GM23338 (cell line): ENCODE measurements around the gene MRPL28. TPM values are rescaled to one million over a fixed set of nuclear protein-coding genes. Genes with fewer than 3 reads are reported as not detected.

Experiments
- ATAC-seq: fragments of 200-7000 bp; cut with Tn5 transposase; 3 replicates; pipeline ENCODE4 v1.9.1; 2020
- DNase-seq: peaks from one replicate; pipeline ENCODE4 v3.0.0-alpha.2; 2015; ENCODE audit warnings: low spot score
- H2AFZ ChIP-seq: fragments of 200-600 bp; sonication (generic); 2 replicates; pipeline ENCODE4 v1.8.0; 2016; ENCODE audit warnings: antibody characterized with exemption, mild to moderate bottlenecking, moderate library complexity
- H3F3A ChIP-seq: fragments of 200-600 bp; sonication (generic); replicated peaks from 2 replicates; pipeline ENCODE4 v1.8.0; 2017; ENCODE audit warnings: antibody characterized with exemption, mixed run types, low read depth
- H3K27ac ChIP-seq: fragments of 200-600 bp; sonication (generic); 2 replicates; pipeline ENCODE4 v1.6.1; 2016; ENCODE audit warnings: low read depth
- H3K27me3 ChIP-seq: fragments of 200-600 bp; sonication (generic); 2 replicates; pipeline ENCODE4 v1.8.0; 2016; ENCODE audit warnings: mild to moderate bottlenecking, mixed run types, moderate library complexity; ENCODE audit not compliant: insufficient read depth
- H3K36me3 ChIP-seq: fragments of 200-600 bp; sonication (generic); 2 replicates; pipeline ENCODE4 v1.8.0; 2016; ENCODE audit warnings: mild to moderate bottlenecking; ENCODE audit not compliant: insufficient read depth
- H3K4me1 ChIP-seq: fragments of 200-600 bp; sonication (generic); 2 replicates; pipeline ENCODE4 v1.8.0; 2016; ENCODE audit warnings: mild to moderate bottlenecking, moderate library complexity; ENCODE audit not compliant: insufficient read depth
- H3K4me2 ChIP-seq: fragments of 200-600 bp; sonication (generic); 2 replicates; pipeline ENCODE4 v1.7.1; 2017; ENCODE audit warnings: mixed run types
- H3K4me3 ChIP-seq: fragments of 200-600 bp; sonication (generic); 2 replicates; pipeline ENCODE4 v1.6.1; 2016; ENCODE audit warnings: mixed run types
- H3K79me2 ChIP-seq: fragments of 200-600 bp; sonication (generic); replicated peaks from 2 replicates; pipeline ENCODE4 v1.8.0; 2017; ENCODE audit warnings: mild to moderate bottlenecking; ENCODE audit not compliant: insufficient read depth
- H3K9me2 ChIP-seq: fragments of 200-600 bp; sonication (generic); 2 replicates; pipeline ENCODE4 v1.8.0; 2017; ENCODE audit not compliant: insufficient read depth
- H4K20me1 ChIP-seq: fragments of 200-600 bp; sonication (generic); replicated peaks from 2 replicates; pipeline ENCODE4 v1.8.0; 2017; ENCODE audit warnings: mild to moderate bottlenecking; ENCODE audit not compliant: insufficient read depth
- H3K27ac Mint-ChIP-seq: 2 replicates; pipeline ENCODE4 v1.8.0; 2020; ENCODE audit warnings: inconsistent platforms, mild to moderate bottlenecking, moderate library complexity, mixed read lengths
- H3K27me3 Mint-ChIP-seq: 3 replicates; pipeline ENCODE4 v1.8.0; 2022; ENCODE audit warnings: low read depth, mild to moderate bottlenecking, moderate library complexity, mixed read lengths, inconsistent platforms; ENCODE audit not compliant: insufficient read depth, poor library complexity
- H3K36me3 Mint-ChIP-seq: 3 replicates; pipeline ENCODE4 v1.8.0; 2021; ENCODE audit warnings: low read depth, mild to moderate bottlenecking, inconsistent platforms, moderate library complexity, mixed read lengths
- H3K4me1 Mint-ChIP-seq: 3 replicates; pipeline ENCODE4 v1.8.0; 2020; ENCODE audit warnings: mild to moderate bottlenecking, inconsistent platforms, mixed read lengths
- H3K4me3 Mint-ChIP-seq: 3 replicates; pipeline ENCODE4 v1.8.0; 2021; ENCODE audit warnings: moderate library complexity, mild to moderate bottlenecking, inconsistent platforms, mixed read lengths
- H3K9me3 Mint-ChIP-seq: 3 replicates; pipeline ENCODE4 v1.8.0; 2020; ENCODE audit warnings: moderate library complexity, mild to moderate bottlenecking, inconsistent platforms, mixed read lengths
- ETS1 ChIP-seq: IDR thresholded peaks from 2 replicates; pipeline ENCODE4 v1.6.1; 2016; ENCODE audit warnings: antibody characterized with exemption
- EZH2 ChIP-seq: fragments of 200-600 bp; sonication (generic); IDR thresholded peaks from one replicate; pipeline ENCODE4 v1.8.0; 2017; ENCODE audit warnings: antibody characterized with exemption, mild to moderate bottlenecking, low read depth; ENCODE audit not compliant: unreplicated experiment
- EZH2phosphoT487 ChIP-seq: fragments of 200-600 bp; sonication (generic); IDR thresholded peaks from one replicate; pipeline ENCODE4 v1.8.1; 2018; ENCODE audit warnings: antibody characterized with exemption; ENCODE audit not compliant: unreplicated experiment
- NANOG ChIP-seq: IDR thresholded peaks from 2 replicates; pipeline ENCODE4 v1.6.1; 2016; ENCODE audit warnings: antibody characterized with exemption, borderline replicate concordance
- POLR2AphosphoS5 ChIP-seq: IDR thresholded peaks from 2 replicates; pipeline ENCODE4 v1.6.1; 2016; ENCODE audit warnings: antibody characterized with exemption, low read depth
- REST ChIP-seq: IDR thresholded peaks from one replicate; pipeline ENCODE4 v1.6.1; 2018; ENCODE audit warnings: antibody characterized with exemption; ENCODE audit not compliant: unreplicated experiment
- STAT1 ChIP-seq: IDR thresholded peaks from one replicate; pipeline ENCODE4 v1.6.1; 2016; ENCODE audit warnings: antibody characterized with exemption; ENCODE audit not compliant: unreplicated experiment
- ZNF331 ChIP-seq: fragments of 250-450 bp; sonication (Bioruptor Pico); IDR thresholded peaks from 2 replicates; pipeline ENCODE4 v1.5.0; 2020; ENCODE audit warnings: low read depth, mild to moderate bottlenecking, moderate library complexity
- ZNF462 ChIP-seq: fragments of 250-450 bp; sonication (Bioruptor Pico); IDR thresholded peaks from 2 replicates; pipeline ENCODE4 v1.5.0; 2020; ENCODE audit warnings: mild to moderate bottlenecking, moderate library complexity
- polyA plus RNA-seq: library from polyadenylated mRNA; unstranded; fragments of >200 nt; fragmentation: Nextera tagmentation; extraction: Ambion mirVana; gene quantifications from 2 replicates; pipeline ENCODE4 v1.2.1, GENCODE V29; 2016
- total RNA-seq: library from RNA; depleted of rRNA; stranded (reverse); fragments of >200 nt; shearing (Covaris generic); gene quantifications from 2 replicates; pipeline ENCODE4 v1.2.3, GENCODE V29; 2014

The MRPL28 gene
- total and polyA plus RNA-seq, 2 experiments from 2014 or later, result 135 to 169 TPM

- Histone ChIP-seq H3K4me2 (no peak overlapping the region), H2AFZ (no peak overlapping the region), H3K36me3 (no peaks in the 10 kb centered on the region), H3K4me1 (no peaks in the 10 kb centered on the region; the same call in 1 of the 2 replicates), H3K9me2 (no peaks in the 10 kb centered on the region), H4K20me1 (peaks cover 19% of the 10 kb centered on the region), H3F3A (peaks cover 3% of the 10 kb centered on the region; the same call in 1 of the 2 replicates), H3K27ac (no peak overlapping the region), H3K79me2 (peaks cover 25% of the 10 kb centered on the region), H3K27me3 (no peaks in the 10 kb centered on the region), H3K4me3 (no peak overlapping the region)
- Mint-ChIP-seq H3K4me1 (peaks cover 11% of the 10 kb centered on the region), H3K36me3 (peaks cover 9% of the 10 kb centered on the region), H3K27me3 (peaks cover 3% of the 10 kb centered on the region), H3K4me3 (peak overlapping the region; percentile 12; the same call in 1 of the 3 replicates), H3K9me3 (no peaks in the 10 kb centered on the region), H3K27ac (no peak overlapping the region)
- TF ChIP-seq EZH2 (no peak), ZNF462 (CRISPR knock-in tag) (no peak), ETS1 (no peak), STAT1 (no peak), ZNF331 (CRISPR knock-in tag) (no peak), REST (no peak), POLR2AphosphoS5 (no peak), EZH2phosphoT487 (no peak), NANOG (no peak)
- ATAC-seq, result no peak
- no peak for DNase-seq
Observed at GRCh38 chr16:354291-354881, 16.0 kb downstream of the MRPL28 start.
